GM12878 (cell line): ENCODE measurements around the gene HNRNPLL.

Source experiments
- CBX5 ChIP-seq: sonication (generic); IDR thresholded peaks from 2 replicates; pipeline ENCODE4 v1.6.1; 2016; ENCODE audit warnings: low read depth, moderate library complexity, mild to moderate bottlenecking, inconsistent platforms
- PBX3 ChIP-seq: IDR thresholded peaks from 2 replicates; pipeline ENCODE4 v1.6.1; 2011; ENCODE audit warnings: mild to moderate bottlenecking, low read depth, low read length, moderate library complexity; ENCODE audit not compliant: insufficient replicate concordance
- POLR2AphosphoS5 ChIP-seq: IDR thresholded peaks from 2 replicates; pipeline ENCODE4 v1.6.1; 2011; ENCODE audit warnings: mild to moderate bottlenecking, low read length, inconsistent platforms
- RELA ChIP-seq: fragments of 450-650 bp; IDR thresholded peaks from 2 replicates; pipeline ENCODE4 v1.8.0; 2014; ENCODE audit warnings: borderline replicate concordance; ENCODE audit not compliant: partially characterized antibody
- TF ChIP-seq, protein P1 (sequence below): fragments of 450-650 bp; formaldehyde crosslinking; IDR thresholded peaks from 2 replicates; pipeline ENCODE4 v1.5.0; 2022; ENCODE audit warnings: mild to moderate bottlenecking, missing genetic modification characterization
- TF ChIP-seq, protein P2 (sequence below), 3 experiments: IDR thresholded peaks in 2 of 3; conservative IDR thresholded peaks in 1 of 3; 2 replicates each; pipeline ENCODE4 v1.5.1; 2011; ENCODE audit warnings: low read depth in 3 of 3, low read length in 3 of 3, mild to moderate bottlenecking in 3 of 3, control low read depth in 2 of 3, moderate library complexity in 2 of 3, inconsistent platforms in 1 of 3, mixed read lengths in 1 of 3; ENCODE audit not compliant: control insufficient read depth in 2 of 3, insufficient read depth in 1 of 3; ENCODE audit errors: extremely low read depth in 1 of 3
- TF ChIP-seq, protein P3 (sequence below): fragments of 450-650 bp; IDR thresholded peaks from 2 replicates; pipeline ENCODE4 v1.6.1; 2017; ENCODE audit warnings: mild to moderate bottlenecking, moderate library complexity

- TF ChIP-seq, protein P1, sequence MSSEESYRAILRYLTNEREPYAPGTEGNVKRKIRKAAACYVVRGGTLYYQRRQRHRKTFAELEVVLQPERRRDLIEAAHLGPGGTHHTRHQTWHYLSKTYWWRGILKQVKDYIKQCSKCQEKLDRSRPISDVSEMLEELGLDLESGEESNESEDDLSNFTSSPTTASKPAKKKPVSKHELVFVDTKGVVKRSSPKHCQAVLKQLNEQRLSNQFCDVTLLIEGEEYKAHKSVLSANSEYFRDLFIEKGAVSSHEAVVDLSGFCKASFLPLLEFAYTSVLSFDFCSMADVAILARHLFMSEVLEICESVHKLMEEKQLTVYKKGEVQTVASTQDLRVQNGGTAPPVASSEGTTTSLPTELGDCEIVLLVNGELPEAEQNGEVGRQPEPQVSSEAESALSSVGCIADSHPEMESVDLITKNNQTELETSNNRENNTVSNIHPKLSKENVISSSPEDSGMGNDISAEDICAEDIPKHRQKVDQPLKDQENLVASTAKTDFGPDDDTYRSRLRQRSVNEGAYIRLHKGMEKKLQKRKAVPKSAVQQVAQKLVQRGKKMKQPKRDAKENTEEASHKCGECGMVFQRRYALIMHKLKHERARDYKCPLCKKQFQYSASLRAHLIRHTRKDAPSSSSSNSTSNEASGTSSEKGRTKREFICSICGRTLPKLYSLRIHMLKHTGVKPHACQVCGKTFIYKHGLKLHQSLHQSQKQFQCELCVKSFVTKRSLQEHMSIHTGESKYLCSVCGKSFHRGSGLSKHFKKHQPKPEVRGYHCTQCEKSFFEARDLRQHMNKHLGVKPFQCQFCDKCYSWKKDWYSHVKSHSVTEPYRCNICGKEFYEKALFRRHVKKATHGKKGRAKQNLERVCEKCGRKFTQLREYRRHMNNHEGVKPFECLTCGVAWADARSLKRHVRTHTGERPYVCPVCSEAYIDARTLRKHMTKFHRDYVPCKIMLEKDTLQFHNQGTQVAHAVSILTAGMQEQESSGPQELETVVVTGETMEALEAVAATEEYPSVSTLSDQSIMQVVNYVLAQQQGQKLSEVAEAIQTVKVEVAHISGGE (CRISPR knock-in tag) = no peak
- TF ChIP-seq POLR2AphosphoS5 = no peak
- TF ChIP-seq CBX5 = no peak
- TF ChIP-seq, protein P2, sequence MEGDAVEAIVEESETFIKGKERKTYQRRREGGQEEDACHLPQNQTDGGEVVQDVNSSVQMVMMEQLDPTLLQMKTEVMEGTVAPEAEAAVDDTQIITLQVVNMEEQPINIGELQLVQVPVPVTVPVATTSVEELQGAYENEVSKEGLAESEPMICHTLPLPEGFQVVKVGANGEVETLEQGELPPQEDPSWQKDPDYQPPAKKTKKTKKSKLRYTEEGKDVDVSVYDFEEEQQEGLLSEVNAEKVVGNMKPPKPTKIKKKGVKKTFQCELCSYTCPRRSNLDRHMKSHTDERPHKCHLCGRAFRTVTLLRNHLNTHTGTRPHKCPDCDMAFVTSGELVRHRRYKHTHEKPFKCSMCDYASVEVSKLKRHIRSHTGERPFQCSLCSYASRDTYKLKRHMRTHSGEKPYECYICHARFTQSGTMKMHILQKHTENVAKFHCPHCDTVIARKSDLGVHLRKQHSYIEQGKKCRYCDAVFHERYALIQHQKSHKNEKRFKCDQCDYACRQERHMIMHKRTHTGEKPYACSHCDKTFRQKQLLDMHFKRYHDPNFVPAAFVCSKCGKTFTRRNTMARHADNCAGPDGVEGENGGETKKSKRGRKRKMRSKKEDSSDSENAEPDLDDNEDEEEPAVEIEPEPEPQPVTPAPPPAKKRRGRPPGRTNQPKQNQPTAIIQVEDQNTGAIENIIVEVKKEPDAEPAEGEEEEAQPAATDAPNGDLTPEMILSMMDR (IDR thresholded peaks at IDR 0.05 in 2 of 3, conservative IDR thresholded peaks at IDR 0.05 in 1 of 3; ENCODE audit: control insufficient read depth in 2 of 3, extremely low read depth in 1 of 3, insufficient read depth in 1 of 3, low read depth in 3 of 3, low read length in 3 of 3) = 0 out of 6 replicates have a peak, but pooled peaks of 1 of the 3 experiments have one; percentile 11
- TF ChIP-seq, protein P3, sequence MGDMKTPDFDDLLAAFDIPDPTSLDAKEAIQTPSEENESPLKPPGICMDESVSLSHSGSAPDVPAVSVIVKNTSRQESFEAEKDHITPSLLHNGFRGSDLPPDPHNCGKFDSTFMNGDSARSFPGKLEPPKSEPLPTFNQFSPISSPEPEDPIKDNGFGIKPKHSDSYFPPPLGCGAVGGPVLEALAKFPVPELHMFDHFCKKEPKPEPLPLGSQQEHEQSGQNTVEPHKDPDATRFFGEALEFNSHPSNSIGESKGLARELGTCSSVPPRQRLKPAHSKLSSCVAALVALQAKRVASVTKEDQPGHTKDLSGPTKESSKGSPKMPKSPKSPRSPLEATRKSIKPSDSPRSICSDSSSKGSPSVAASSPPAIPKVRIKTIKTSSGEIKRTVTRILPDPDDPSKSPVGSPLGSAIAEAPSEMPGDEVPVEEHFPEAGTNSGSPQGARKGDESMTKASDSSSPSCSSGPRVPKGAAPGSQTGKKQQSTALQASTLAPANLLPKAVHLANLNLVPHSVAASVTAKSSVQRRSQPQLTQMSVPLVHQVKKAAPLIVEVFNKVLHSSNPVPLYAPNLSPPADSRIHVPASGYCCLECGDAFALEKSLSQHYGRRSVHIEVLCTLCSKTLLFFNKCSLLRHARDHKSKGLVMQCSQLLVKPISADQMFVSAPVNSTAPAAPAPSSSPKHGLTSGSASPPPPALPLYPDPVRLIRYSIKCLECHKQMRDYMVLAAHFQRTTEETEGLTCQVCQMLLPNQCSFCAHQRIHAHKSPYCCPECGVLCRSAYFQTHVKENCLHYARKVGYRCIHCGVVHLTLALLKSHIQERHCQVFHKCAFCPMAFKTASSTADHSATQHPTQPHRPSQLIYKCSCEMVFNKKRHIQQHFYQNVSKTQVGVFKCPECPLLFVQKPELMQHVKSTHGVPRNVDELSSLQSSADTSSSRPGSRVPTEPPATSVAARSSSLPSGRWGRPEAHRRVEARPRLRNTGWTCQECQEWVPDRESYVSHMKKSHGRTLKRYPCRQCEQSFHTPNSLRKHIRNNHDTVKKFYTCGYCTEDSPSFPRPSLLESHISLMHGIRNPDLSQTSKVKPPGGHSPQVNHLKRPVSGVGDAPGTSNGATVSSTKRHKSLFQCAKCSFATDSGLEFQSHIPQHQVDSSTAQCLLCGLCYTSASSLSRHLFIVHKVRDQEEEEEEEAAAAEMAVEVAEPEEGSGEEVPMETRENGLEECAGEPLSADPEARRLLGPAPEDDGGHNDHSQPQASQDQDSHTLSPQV = no peak
- TF ChIP-seq PBX3 = no peak
- TF ChIP-seq RELA = no peak
These were observed 63.6 kb downstream of the HNRNPLL start for GRCh38 chr2:38539086-38539485.
